ENCODE measurements around the gene TRMT1.
"Not testable (repeated sequence)": the region's sequence is repeated elsewhere in the genome, so short reads cannot be mapped to it uniquely, and the experiment has no call there.

Gene TRMT1

GRCh38 chr19:13150187-13150930 is 33.8 kb upstream of the TRMT1 start, which contains the start of the genes IER2 and STX10:
Gene IER2 (plus strand): TSS chr19:13150411. CDS start chr19:13153187, 2,776 bp downstream.
Gene STX10 (minus strand): TSS chr19:13150375. CDS start chr19:13150173, 202 bp downstream.
- DNase-seq: peak; percentile 95

DNA sequence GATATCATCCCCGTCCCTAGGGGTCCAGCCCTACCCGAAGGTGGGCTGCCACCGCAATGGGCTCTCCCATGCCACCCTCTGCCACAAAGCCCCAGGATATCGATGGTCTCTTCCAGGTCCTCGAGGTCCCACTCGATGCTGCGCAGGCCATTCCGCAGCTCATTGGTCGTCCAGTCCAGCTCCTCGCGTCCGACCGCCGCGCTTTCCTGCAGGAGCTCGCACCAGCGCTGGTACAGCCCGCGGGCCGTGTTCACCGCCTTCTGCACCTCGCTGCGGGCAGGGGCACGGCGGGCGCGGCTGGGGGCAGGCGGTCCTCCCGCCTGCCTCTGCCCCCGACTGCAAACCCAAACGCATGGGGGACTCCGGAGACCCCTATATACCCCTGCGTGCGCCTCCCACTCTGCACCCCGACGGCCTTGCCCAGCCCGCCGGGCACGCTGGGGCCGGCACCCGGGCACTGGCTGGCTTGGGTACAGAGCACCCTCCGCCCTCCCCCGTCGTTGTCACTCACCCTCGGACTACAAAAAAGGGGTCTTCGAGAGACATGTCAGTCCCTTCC is 33.2 kb upstream of the TRMT1 start:
- no peak for DNase-seq

DNA sequence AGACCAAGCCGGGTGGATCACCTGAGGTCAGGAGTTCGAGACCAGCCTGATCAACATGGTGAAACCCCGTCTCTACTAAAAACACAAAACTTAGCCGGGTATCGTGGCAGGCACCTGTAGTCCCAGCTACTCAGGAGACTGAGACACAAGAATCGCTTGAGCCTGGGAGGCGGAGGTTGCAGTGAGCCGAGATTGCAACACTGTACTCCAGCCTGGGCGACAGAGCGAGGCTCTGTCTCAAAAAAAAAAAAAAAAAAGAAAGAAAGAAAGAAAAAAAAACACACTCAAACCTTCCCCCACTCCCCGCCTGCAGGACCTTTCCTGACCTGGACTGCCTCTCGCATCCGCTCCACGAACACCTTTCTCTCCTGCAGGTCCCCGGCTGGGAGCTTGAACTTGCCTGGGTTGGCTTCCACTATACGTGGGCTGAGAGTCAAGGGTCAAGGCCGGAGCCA is 32.7 kb upstream of the TRMT1 start:
- DNase-seq: not testable (repeated sequence)

GRCh38 chr19:13146763-13147563 is 30.4 kb upstream of the TRMT1 start:
- DNase-seq: no peak

- no peak for DNase-seq
Measured at GRCh38 chr19:13139633-13140311, 23.2 kb upstream of the TRMT1 start.

DNA sequence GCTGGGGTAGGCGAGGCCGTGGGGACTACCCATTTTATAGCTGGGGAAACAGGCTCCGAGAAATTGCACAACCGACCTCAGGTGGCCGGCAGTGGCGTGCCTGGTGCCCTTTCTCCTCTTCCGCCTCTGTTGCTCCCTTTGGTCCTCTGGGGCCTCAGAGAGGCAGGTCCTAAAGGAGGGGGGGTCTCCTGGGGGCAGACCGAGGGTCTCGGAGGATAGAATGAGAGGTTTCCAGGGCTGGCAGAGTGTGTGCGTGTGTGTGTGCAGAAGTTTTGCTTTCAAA is 22.3 kb upstream of the TRMT1 start:
- no peak for DNase-seq

DNA sequence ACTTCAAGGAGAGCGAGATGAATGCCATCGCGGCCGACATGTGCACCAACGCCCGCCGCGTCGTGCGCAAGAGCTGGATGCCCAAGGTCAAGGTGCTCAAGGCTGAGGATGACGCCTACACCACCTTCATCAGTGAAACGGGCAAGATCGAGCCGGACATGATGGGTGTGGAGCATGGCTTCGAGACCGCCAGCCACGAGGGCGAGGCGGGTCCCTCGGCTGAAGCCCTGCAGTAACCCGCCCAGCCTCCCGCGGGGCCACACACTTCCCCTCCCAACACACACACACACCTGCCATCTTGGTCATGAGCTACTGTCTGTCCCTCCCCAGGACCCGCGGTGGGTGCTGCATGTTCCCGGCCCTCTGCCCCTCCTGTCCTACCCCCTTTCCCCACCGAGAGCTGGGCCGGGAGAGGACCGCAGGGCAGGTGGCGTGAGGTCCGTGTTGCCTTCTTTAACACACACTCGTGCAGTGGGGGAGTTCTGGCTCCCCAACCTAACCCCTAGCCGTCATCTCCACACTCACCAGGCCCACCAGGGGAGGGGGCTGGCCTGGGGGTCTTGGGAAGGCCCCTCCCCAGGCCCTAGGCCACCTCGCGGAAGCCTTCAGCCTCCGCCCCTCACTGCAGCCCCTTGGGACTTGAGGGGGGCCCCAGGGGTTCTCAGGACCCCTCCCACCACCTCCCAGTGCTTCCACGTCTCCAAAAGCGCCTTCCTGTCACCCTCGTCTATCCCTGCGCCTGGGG is 21.8 kb upstream of the TRMT1 start:
- no peak for DNase-seq

DNA sequence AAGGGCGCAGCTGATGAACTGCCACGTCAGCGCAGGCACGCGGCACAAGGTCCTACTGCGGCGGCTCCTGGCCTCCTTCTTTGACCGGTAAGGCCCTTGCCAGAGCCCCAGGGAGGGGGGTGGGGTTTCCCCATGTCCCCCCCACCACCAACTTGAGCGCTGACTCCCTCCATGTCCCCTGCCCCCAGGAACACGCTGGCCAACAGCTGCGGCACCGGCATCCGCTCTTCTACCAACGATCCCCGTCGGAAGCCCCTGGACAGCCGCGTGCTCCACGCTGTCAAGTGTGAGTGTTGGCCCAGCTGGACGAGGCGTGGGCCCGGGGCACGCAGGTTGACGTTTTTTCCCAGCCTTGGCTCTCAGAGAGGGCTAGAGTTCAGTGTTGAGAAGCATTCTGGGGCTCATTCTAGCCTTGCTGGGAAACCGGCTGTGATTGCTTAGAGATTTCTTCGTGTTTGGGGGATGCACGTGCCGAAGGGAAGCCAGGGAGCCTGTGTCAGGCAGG is 20.8 kb upstream of the TRMT1 start:
- no peak for DNase-seq

GRCh38 chr19:13135068-13136062 is 18.8 kb upstream of the TRMT1 start:
- DNase-seq: no peak

- no peak for DNase-seq
Measured at GRCh38 chr19:13134626-13135025, 18.1 kb upstream of the TRMT1 start.

DNA sequence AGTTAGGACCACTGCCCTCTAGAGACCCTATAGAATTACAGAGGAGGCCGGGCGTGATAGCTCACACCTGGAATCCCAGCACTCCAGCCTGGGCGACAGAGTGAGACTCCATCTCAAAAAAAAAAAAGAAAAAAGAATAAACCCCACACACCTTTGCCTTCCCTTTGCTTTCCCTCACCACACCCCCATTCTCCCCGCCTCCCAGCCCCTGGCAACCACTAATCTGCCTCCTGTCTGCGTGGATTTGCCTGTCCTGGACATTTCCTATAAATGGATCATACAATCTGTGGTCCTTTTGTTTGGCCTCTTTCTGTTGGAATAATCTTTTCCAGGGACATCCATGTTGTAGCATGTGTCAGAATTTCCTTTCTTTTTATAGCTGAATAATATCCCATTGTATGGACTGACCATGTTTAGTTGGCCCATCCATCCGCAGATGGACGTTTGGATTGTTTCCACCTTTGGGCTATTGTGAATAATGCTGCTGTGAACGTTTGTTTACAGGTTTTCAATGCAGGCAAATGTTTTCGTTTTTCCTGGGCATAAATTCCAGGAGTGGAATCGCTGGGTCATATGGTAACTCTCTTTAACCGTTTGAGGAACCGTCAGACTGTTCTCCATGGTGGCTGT is 16.8 kb upstream of the TRMT1 start:
- DNase-seq: no peak

- peak; percentile 55 for DNase-seq
Measured at GRCh38 chr19:13132471-13133180, 16.1 kb upstream of the TRMT1 start.

DNA sequence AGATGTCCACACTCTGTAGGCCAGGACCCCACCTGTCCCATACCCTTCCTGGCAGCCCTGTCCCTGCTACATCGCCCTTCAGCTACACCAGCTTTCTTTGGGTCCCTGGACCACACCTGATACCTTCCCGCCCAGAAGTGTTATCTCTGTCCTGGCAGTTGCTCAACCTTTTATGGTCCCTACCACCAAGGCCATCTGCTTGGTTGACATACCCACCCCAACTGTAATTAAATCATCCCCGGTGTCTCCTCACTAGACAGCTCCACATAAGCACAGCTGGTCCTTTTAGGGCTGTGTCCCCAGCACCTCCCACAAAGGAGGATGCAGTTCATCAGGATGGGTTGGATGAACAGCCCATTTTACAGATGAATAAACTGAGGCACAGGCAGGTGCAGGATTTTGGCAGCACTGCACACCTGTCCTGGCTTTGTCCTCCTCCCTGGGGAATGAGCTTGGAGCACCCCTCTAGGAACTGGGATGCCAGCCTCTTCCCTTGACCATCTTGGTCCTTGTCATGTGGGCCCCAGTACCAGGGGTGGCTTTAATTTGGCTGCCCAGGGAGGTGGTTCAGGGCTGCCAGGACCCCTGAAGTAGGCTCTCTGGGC is 14.4 kb upstream of the TRMT1 start:
- DNase-seq: no peak

GRCh38 chr19:13129384-13129783 is 12.8 kb upstream of the TRMT1 start:
- DNase-seq: no peak

DNA sequence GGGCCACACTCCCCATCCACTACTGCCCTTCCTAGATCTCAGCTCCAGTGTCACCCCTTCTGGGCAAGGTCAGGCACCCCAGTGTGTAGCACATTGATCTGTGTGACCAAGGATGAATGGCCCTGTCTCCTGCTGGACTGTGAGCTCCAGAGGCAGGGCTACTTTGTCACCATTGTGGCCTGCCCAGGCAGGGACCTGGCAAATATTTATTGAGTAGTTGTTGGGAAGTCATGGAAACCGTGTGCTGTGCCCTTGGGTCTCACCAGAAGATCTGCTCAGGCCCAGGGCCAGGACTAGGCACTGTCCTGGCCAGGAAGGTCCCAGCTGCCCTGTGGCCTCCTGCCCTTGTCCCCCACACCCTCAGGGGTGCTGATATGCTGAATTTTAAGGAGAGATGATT is 12.0 kb upstream of the TRMT1 start:
- DNase-seq: no peak

- DNase-seq: no peak
Measured at GRCh38 chr19:13127811-13128575, 11.5 kb upstream of the TRMT1 start.

DNA sequence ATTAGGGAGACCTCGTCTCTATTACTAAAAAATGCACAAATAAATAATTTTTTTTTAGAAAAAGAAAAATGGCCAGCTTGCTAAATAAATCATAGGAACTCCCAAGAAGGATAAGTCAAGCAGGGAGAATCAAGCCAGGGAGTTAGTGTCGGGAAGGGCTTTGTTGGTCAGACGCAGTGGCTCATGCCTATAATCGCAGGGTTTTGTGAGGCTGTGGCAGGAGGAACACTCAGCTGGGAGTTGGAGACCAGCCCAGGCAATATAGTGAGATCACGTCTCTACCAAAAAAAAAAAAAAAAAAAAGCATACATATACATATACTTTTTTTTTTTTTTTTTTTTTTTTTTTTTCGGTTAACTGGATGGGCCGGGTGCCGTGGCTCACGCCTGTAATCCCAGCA is 10.5 kb upstream of the TRMT1 start:
- DNase-seq: no peak
